ENCODE data around the gene KLF5. TPM values are rescaled to one million over a fixed set of nuclear protein-coding genes. Genes with fewer than 3 reads are reported as not detected.

The KLF5 gene
- total RNA-seq, 1 donor from 2014 or later: 76.1 TPM

- no peak for DNase-seq (ENCODE audit: extremely low spot score in 2 of 2)
- no peak overlapping the region for H3K4me3 ChIP-seq
- intact Hi-C loops (cut with DNase I): no loop called here
- no peaks in the 10 kb centered on the region for H3K9me3 ChIP-seq
- H3K4me1 ChIP-seq: no peaks in the 10 kb centered on the region
- H3K36me3 ChIP-seq: no peaks in the 10 kb centered on the region
- no peak overlapping the region for H3K27ac ChIP-seq
- TF ChIP-seq POLR2AphosphoS5 (IDR thresholded peaks at IDR 0.05; ENCODE audit: insufficient read depth in 1 of 2, low read depth in 1 of 2) (no peak), POLR2A (IDR thresholded peaks at IDR 0.05) (no peak), CTCF (IDR thresholded peaks at IDR 0.05) (no peak)
- no peaks in the 10 kb centered on the region for H3K27me3 ChIP-seq
Measured at GRCh38 chr13:73025217-73026012, 33.4 kb upstream of the KLF5 start.

- Histone ChIP-seq H3K27me3 (no peaks in the 10 kb centered on the region), H3K36me3 (no peaks in the 10 kb centered on the region), H3K9me3 (no peaks in the 10 kb centered on the region), H3K4me3 (no peak overlapping the region), H3K4me1 (no peaks in the 10 kb centered on the region), H3K27ac (no peak overlapping the region)
- intact Hi-C loops (cut with DNase I): no loop called here
- no peak for DNase-seq (ENCODE audit: extremely low spot score in 2 of 2)
- TF ChIP-seq POLR2A (IDR thresholded peaks at IDR 0.05) (no peak), POLR2AphosphoS5 (IDR thresholded peaks at IDR 0.05; ENCODE audit: insufficient read depth in 1 of 2, low read depth in 1 of 2) (no peak), CTCF (IDR thresholded peaks at IDR 0.05) (no peak)
Measured at GRCh38 chr13:73034901-73035300, 23.9 kb upstream of the KLF5 start.

- no peaks in the 10 kb centered on the region for H3K4me1 ChIP-seq
- H3K4me3 ChIP-seq: no peak overlapping the region
- H3K9me3 ChIP-seq: no peaks in the 10 kb centered on the region
- no peak overlapping the region for H3K27ac ChIP-seq
- intact Hi-C loops (cut with DNase I): no loop called here
- H3K27me3 ChIP-seq: no peaks in the 10 kb centered on the region
- DNase-seq (ENCODE audit: extremely low spot score in 2 of 2): no peak
- H3K36me3 ChIP-seq: no peaks in the 10 kb centered on the region
- TF ChIP-seq POLR2A (IDR thresholded peaks at IDR 0.05) (no peak), CTCF (IDR thresholded peaks at IDR 0.05) (no peak), POLR2AphosphoS5 (IDR thresholded peaks at IDR 0.05; ENCODE audit: insufficient read depth in 1 of 2, low read depth in 1 of 2) (no peak)
Measured at GRCh38 chr13:73035660-73036059, 23.1 kb upstream of the KLF5 start.

- no peak for TF ChIP-seq POLR2AphosphoS5 (IDR thresholded peaks at IDR 0.05; ENCODE audit: insufficient read depth in 1 of 2, low read depth in 1 of 2)
- no peak for TF ChIP-seq POLR2A (IDR thresholded peaks at IDR 0.05)
- TF ChIP-seq CTCF (IDR thresholded peaks at IDR 0.05): no peak
- Histone ChIP-seq H3K27ac (no peak overlapping the region), H3K9me3 (no peaks in the 10 kb centered on the region), H3K27me3 (no peaks in the 10 kb centered on the region), H3K4me1 (no peaks in the 10 kb centered on the region), H3K4me3 (no peak overlapping the region), H3K36me3 (no peaks in the 10 kb centered on the region)
- intact Hi-C loops (cut with DNase I): no loop called here
- DNase-seq (ENCODE audit: extremely low spot score in 2 of 2): no peak
Measured at GRCh38 chr13:73036566-73036965, 22.2 kb upstream of the KLF5 start.

GRCh38 chr13:73038064-73038463, 20.7 kb upstream of the KLF5 start:
- Histone ChIP-seq H3K4me1 (no peaks in the 10 kb centered on the region), H3K9me3 (no peaks in the 10 kb centered on the region), H3K27me3 (no peaks in the 10 kb centered on the region), H3K27ac (no peak overlapping the region), H3K4me3 (no peak overlapping the region), H3K36me3 (no peaks in the 10 kb centered on the region)
- no peak for DNase-seq (ENCODE audit: extremely low spot score in 2 of 2)
- TF ChIP-seq POLR2AphosphoS5 (IDR thresholded peaks at IDR 0.05; ENCODE audit: insufficient read depth in 1 of 2, low read depth in 1 of 2) (no peak), CTCF (IDR thresholded peaks at IDR 0.05) (no peak), POLR2A (IDR thresholded peaks at IDR 0.05) (no peak)
- intact Hi-C loops (cut with DNase I): no loop called here
